ENCODE measurements around the gene NOS3.

The NOS3 gene

DNA sequence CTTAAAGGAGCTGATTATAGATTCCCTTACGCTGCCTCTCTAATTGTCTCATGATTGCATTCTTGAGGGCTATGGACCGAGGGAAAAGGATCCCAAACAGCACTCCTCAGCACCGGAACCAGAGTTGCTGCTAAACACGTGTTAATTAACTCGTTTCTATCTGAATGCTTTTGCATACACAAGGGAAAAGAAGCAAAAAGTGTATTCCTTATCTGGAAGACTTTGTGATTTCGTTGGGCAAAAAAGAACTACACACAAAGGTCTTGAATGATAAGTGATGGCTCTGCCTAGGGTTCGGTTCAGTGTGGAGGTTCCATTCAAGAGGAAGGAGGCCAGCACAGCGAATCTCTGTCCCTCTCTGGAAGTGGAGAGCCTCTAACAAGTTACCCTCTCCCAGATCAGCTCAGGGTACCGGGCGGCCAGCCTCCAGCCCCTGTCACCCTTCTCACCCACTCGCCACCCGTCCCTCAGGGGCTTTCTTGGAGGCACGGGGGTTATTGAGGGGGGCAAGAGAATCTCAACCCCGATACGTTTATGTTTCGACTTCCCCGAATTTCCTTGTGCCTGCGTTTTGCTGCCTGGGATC is 68.1 kb downstream of the NOS3 start:
- peak; percentile 47 for DNase-seq (ENCODE audit: low read depth)

DNA sequence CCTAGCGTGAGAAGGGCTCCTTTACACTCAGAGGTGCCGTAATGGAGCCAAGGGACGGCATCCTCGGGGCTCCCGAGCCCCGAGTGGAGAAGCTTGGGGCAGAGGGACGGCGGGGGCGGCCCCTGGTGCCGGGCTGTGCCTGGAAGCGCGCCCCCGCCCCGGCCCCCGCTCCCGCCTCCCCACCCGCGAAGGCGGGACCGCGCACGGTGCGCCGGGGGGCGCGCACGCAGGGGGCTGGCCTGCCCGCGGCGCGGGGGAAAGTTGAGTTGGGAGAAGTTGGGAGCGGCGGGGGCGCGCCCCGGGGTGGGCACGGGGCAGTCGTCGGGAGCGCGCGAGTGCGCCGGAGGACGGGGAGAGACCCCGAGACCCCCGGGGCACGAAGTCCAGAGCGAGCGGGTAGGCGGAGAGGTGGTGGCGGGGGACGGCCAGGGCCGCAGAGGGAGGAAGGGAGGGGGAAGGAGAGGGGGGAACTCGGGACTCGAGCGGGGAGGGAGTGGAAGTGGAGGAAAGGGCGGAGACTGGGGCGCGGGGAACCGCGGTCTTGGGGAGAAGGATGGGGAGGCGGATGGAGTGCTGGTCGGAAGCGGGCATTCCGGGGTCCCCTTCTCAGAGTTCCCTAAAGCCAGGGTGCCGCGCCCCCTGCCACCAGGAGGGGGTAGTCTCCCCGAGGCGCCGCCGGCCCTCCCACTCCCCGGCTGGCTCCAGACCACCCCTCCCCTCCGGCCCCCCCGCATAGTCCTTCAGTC is 68.7 kb downstream of the NOS3 start, which contains the start of gene SLC4A2:
Gene SLC4A2 (plus strand): TSS at position 223 of the 746 bp plus-strand sequence. CDS start 2,399 bp downstream, outside the sequence.
- peak; percentile 74 for DNase-seq (ENCODE audit: low read depth)

DNA sequence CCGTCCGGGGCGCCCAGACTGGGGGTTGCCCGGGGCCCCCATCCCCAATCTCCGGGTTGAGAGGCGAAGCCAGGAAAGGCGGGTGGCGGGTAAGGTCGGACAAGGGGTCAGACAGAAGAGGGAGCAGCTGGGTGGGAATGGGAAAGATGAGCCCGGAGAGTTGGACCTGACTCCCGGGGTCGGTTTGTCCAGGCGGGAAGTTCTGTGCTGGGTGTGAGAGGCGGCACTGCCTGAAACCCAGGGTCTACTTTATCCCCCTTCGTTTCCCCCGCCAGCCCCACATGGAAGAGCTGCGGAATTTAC is 69.2 kb downstream of the NOS3 start:
- peak; percentile 49 for DNase-seq (ENCODE audit: low read depth)

DNA sequence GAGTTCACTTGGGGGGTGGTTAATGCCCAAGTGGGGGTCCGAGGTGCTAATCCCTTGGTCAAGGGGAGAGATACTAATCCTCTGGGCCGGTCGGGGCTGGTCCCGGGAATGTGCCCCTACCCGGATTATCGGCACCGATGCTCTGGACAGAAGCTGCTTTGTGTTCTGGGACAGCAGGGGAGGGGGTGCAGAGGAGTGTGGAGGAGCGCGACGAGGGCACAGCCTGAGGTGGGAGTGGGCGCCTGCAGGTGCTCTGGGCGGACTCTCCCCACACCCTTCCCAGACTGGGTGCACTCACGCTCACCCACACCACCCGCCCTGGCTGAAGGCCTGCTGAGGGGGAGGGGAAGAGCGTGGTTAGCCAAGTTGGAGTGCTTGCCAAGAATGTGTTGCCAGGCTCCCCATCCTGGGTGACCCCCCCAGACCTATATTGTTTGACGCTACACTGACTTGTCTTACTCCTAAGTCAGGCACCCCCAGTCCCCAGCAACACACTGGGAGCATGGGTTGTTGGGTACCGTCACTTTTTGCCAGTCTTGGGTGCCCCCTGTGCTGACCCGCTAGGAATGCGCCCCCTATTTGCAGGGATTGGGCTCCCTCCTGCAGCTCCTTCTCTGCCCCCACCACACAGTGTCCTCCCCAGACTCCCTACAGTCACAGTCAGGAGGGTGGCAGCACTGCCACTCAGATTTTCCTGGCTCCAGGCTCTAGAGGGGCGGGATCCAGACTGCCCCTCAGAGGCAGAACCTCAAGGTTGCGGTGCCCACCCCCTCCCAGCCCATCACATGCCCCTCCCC is 69.8 kb downstream of the NOS3 start:
- peak; percentile 48 for DNase-seq (ENCODE audit: low read depth)

DNA sequence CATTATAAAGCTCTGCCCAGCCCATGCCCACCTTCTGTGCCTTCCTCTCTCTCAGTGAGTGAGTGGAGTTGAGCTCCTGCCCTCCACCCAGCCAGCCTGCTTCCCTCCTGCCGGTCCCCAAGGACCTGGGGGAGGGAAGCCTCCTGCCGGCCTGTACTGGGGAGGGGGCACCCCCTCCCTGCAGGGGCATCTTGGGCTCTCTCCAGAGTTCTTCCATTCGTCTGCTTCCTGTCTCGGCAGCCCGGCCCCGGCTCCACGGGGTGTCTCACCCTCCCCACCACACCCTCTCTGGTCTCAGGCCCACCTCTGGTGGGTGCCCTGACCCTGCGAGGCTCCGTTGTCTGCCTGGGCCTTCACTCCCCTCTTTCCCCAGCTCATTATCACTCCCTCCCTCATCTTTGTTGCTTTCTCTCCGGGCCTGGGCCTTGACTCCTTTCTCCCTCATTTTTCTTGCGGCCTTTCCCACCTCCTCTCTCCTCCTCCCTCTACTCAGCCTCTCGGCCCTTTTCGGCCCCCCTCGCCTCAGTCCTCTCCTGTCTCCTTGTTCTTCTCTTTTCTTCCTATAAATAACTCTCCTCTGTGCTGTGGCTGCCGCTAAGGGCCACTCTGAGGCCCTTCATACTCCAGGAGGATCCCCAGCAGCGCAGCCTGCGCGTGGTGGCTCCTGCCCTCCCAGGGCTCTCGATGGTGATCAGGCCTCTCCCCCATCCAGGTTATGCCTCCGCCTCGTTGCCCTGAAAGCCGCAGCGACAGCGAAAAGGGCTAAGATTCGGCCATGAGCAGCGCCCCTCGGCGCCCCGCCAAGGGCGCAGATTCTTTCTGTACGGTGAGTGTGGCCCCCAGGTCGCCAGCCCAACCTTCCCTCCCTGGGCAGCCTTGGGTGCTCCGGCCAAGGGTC is 70.6 kb downstream of the NOS3 start:
- no peak for DNase-seq (ENCODE audit: low read depth)

DNA sequence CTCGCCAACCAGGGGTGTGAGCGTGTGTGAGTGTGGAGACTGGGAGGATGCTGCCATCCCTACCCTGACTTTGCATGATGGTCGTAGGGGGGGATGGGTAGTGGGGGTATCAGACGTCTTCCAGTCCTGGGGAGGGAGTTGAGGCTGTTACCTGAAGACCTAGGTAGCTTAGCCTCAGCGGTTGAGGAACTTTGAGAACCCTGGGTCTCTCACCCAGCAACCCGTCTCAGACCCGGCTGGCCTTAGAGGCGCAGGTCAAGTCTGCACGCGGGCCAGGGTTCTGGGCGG is 71.2 kb downstream of the NOS3 start:
- DNase-seq (ENCODE audit: low read depth), result no peak

DNA sequence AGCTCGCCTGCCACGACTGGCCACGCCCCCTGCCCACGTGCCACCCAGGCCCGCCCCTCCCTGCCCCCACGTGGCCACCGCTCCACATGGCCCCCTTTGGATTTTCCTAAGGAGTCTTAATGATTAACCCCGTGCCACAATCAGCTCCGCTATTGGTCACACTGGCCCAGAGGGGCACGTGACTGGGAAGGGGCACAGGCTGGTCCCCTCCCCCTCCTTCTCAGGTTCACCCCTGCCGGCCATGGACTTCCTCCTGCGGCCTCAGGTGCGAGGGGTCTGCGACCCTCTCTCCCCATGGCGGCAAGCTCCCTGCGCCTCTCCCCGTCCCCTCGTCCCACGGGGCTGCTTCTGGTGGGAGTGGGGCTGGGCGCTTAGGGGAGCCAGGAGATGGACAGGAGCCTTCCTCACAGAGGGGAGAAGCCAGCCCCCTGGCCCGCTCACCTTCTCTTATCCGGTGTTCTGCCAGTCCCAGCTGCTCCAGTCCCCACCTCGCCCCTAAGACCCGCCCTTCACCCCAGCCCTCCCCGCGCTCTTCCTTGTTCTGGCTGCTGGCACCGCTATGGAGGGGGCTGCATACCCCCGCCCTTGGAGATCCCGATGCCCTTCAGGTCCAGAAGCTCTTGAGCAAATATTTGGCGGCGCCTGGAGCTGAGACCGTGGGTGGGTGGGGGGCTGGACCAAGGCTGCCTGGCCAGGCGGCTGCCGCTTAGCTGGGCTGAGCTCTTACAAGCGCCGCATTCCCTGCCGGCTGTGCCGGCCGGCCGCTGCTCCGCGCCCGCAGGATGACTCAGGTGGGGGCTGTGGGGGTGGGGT is 71.8 kb downstream of the NOS3 start:
- peak; percentile 71 for DNase-seq (ENCODE audit: low read depth)

DNA sequence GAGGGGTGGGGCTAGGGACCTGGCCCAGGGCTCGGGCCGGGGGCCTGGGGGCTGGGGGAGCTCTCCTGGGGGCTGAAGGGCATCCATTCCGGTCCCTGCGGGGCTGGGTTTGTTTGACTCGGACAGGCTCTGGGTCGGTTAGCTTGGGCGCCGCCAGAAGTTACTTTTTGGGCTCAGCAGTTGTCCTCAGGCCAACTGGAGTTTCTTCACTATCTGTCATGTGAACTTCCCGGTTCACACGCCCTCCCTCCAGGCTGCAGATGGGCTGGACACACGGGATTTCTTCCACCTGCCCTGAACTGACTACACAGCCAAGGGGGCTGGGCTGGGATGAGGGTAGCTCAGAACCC is 72.4 kb downstream of the NOS3 start:
- peak; percentile 55 for DNase-seq (ENCODE audit: low read depth)

Measured in ELR (cell line).